ENCODE measurements around the gene RHBDF1. TPM values are rescaled to one million over a fixed set of nuclear protein-coding genes. Genes with fewer than 3 reads are reported as not detected.

Gene RHBDF1
- polyA plus RNA-seq, 3 donors, result 25.3 to 30.4 (median 29.9) TPM

DNA sequence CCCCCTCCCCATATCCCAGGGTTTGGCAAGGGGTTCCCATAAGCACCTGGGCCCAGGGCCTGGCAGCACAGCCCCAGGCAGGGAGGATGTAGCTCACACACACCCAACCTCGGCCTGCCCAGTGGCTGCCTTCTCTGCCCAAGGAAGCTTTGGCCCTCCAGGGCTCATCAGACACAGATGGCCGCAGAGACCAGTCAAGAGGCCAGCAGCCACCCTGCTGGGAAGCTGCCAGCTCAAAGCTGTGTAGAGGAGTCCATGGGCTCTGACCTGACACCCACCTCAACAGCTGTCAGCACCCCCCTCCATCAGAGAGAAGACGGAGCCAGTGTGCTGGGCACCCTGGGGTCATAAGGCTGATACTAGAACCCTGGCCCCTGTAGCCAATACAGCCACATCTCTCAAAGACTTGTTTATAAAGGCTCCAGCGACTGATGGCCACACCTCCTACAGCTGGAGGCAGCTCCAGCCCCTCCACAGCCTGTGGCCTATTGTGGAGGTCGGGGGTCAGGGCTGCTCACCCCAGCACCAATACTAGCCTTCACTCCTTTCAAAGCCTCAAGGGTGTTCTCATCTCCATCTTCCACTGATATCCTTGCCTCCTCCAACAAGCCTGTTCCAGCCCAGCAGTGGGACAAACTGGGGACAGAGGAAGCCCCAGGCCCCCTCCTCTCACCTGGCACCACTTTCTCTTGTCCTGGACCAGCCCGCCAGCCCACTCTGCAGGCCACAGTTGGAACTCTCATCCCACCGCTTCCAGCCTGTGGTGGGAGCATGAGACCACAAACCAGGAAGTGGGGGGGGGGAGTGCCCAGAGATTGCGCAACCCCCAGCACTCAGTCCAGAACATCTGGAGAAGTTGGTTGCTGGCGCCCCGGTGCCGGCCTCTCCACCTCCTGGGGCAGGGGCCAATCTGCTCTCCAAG lies 3.4 kb upstream of the RHBDF1 start:
- peak; percentile 46 for DNase-seq

DNA sequence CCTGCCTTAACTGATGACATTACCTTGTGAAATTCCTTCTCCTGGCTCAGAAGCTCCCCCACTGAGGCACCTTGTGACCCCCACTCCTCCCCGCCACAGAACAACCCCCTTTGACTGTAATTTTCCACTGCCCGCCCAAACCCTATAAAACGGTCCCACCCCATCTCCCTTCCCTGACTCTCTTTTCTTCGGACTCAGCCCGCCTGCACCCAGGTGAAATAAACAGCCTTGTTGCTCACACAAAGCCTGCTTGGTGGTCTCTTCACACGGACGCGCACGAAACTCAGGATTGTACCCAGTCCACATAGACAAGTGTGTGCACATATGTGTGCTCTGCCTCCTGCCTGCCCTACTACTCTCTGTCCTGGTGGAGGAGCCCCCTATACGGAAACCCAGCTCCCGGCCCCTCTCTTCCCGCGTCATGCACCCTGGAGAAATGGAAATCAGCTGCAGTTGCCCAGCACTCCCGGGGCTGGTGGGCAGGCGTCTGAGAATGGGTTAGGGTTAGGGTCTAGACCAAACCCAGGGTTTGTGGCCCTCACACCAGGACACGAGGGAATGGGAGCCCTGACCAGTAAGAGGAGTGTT lies 2.4 kb upstream of the RHBDF1 start:
- no peak for DNase-seq

DNA sequence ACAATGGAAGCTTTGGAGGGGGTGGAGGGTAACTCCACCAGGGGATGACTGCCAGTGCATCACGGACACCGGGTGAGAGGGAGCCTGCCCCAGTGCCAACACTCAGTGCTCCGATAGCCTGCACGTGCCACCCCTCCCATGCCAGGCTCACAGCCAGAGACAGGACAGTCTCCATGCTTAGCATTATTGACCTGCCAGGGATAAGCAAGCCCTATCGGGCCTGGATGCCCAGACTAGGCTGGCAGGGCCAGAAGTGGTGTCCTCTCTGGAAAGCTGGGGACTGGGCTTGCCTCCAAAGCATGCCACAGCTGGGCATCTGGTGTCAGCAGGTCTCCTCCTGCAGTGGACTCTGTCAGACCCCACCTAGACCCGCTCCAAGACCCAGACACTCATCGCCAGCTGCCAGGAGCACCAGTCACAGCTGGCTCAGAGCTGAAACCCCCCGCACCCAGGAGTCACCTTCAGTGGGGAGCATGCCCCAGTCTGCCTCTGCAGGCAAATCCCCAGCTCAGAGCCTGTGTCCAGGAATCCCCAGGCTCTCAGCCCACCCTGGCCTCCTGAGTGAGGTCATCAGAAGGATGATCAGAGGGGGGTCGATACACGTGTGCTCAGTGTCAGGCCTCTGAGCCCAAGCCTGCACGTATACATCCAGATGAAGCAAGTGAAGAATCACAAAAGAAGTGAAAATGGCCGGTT lies 1.8 kb upstream of the RHBDF1 start:
- no peak for DNase-seq

DNA sequence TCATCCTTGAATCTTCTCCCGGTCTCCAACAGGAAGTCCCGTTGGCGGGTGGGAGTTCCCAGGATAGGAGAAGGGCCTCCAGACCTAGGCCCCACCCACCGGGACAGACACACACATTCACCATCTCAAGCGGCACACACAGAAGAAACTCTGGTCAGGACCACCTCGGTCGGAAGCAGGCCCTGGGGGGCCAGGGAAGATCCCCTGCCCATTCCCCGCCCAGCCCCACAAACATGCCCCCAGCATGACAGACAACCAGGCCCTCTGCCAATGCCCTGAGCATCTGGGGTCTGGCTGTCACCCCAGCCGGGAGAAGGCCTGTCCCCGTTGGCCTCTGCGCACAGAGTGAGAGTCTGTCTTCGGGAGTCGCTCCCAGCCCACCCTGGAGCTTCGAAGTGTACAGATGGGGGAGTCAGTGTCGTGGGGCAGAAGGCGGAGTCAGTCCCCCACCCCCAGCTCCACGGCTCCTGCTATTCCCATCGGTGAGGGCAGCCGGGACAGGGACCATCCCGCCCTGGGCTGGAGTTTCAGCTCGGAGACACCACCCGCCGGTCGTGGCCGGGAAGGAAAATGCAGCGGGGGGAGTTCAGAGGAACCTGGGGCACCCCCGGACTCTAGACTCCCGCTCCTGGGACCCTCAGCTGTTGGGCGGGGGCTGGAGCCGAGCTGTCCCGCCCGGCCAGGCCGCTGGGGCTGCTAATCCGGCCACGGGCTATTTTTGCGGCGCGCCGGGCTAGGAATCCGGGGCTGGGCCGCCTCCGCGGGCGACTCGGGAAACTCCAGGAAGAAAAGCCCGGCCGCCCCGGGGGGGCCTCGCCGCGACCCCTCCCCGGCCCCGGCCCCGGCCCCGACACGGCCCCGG lies 660 bp downstream of the RHBDF1 start:
- peak; percentile 72 for DNase-seq

DNA sequence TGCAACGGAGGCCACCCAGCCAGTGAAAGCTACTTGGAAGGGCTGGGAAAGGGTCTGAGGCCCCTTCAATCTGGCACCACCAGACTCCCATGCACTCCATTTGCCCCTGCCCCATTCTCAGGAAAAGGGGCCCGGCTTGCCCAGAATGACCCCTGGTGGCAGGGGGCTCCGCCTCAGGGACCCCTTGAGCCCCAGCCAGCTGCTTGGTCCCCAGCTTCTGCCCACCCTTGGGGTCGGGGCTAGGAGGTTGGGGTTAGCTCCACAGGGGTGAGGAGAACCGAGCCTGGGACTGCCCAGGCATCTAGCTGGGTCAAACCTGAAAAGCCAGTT lies 1.3 kb downstream of the RHBDF1 start:
- no peak for DNase-seq

DNA sequence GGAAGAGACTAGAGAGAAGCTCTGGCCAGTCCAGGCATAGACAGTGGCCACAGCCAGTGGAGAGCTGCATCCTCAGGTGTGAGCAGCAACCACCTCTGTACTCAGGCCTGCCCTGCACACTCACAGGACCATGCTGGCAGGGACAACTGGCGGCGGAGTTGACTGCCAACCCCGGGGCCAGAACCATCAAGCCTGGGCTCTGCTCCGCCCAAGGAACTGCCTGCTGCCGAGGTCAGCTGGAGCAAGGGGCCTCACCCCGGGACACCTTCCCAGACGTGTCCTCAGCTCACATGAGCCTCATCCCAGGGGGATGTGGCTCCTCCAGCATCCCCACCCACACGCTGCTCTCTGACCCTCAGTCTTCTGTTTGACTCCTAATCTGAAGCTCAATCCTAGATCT lies 3.2 kb downstream of the RHBDF1 start:
- DNase-seq, result no peak

DNA sequence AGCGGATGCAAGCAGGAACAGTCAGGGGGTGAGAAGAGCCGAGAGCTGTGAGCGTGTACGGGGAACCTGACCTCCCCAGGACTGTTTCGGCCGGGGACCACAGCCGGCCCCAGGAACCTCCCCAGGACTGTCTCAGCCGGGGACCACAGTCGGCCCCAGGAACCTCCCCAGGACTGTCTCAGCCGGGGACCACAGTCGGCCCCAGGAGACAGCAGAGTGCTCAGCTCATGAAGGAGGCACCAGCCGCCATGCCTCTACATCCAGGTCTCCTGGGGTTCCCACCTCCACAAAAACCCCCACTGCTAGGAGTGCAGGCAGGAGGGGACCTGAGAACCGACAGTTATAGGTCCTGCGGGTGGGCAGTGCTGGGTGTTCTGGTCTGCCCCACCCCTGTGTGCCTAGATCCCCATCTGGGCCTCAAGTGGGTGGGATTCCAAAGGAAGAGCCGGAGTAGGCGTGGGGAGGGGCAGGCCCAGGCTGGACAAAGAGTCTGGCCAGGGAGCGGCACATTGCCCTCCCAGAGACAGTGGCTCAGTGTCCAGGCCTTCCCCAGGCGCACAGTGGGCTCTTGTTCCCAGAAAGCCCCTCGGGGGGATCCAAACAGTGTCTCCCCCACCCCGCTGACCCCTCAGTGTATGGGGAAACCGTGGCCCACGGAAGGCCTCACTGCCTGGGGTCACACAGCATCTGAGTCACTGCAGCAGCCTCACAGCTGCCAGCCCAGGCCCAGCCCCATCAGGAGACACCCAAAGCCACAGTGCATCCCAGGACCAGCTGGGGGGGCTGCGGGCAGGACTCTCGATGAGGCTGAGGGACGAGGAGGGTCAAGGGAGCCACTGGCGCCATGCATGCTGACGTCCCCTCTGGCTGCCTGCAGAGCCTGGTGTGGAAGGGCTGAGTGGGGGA lies 4.3 kb downstream of the RHBDF1 start:
- no peak for DNase-seq

DNA sequence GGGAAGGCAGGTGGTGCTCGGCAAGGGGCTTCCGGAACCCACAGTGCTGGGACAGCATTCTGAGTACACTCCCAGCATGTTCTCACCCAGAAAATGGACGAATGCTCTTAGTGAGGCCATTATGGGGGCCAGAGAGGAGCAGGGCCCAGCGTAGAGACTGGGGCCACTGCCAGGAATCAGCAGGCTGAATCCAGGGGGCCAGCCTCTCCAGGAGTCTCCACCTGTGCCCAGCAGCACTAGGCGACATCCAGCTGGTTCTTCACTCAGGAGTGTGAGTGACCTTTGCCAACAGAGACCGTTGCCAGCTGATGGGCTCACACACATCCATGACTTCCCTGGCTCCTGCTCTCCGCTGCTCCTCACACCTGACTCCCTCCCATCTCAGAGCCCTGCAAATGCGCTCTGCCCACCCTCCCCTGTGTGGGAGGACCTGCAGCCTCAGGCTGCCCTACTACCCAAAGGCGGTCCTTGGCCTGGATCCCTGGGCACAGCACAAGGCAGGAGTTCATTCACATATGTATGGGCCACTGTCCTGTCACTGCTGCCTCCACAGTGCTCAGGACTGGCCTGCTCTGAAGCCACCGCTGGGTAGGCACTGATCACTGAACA lies 5.1 kb downstream of the RHBDF1 start:
- DNase-seq, result no peak

DNA sequence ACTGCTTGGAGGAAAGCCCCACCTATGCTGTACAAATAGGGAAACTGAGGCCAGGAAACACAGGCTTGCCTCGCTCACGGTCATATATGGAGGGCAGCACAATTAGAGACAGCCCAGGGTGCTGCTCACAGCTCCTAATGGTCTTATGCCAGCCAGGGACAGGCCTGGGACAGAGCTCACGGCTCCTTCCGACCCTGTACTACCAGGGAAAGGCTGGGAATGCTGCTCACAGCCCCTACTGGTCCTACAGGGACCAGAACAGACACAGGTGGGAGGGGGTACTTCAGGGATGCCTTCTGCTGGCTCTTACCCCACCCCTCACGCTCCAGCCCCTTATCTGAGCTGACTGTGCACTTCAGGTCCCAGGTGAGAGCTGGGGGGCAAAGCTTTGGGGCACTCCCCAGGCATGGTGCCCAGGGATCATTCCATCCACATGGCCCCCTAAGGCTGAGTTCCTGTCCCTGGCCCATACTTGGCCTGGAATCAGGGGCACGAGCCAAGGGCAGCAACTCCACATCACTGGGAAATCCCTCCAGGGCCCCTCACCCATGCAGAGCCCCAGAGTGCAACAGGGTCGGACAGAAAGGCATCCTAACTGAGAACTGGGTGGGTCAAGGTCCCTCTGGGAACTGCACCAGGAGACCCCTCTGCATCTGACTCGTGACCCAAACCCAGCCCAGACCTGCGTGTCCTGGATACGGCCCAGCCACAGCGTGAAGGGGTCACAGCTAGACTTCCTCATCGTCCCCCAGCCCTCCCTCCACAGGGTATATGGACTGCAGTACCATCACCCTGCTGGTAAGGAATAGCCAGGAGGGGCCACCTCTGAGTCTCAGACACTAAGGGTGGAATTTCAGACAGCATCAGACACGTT lies 5.9 kb downstream of the RHBDF1 start:
- DNase-seq, result no peak

DNA sequence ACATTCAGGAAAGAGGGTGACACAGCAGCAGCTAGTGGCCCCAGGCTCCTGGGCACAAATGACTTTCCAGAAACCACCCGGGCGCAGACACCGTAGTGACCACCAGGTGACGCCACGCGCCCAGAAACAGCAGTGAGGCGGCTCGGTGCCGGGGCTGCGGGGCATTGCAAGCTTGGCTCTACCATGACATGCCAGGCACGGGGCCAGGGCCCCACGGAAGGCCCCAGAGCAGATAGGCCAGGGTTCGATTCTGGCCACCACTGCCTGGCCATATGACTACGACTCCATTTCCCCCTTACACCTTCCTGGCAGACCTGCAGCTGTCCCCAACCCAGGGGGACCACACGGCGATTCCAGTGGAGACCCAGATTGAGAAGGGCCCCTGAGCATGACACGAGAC lies 6.7 kb downstream of the RHBDF1 start:
- DNase-seq, result peak; percentile 58

DNA sequence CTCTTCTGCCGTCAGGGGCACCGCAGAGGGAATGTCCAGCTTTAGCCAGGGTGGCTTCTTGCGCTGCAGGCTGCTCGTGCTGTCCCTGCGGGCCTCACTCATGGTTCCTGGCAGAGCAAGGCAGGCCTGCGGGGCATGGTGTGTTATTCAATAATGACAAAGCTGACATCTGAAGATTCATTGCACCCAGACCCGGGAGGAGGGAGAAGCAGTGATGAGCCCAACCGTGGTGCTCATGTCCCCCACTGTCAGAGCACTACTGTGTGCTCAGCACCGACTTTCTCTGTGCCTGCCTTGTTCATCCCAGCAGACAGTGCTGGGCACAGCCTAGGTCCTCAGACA lies 7.5 kb downstream of the RHBDF1 start:
- DNase-seq, result no peak

DNA sequence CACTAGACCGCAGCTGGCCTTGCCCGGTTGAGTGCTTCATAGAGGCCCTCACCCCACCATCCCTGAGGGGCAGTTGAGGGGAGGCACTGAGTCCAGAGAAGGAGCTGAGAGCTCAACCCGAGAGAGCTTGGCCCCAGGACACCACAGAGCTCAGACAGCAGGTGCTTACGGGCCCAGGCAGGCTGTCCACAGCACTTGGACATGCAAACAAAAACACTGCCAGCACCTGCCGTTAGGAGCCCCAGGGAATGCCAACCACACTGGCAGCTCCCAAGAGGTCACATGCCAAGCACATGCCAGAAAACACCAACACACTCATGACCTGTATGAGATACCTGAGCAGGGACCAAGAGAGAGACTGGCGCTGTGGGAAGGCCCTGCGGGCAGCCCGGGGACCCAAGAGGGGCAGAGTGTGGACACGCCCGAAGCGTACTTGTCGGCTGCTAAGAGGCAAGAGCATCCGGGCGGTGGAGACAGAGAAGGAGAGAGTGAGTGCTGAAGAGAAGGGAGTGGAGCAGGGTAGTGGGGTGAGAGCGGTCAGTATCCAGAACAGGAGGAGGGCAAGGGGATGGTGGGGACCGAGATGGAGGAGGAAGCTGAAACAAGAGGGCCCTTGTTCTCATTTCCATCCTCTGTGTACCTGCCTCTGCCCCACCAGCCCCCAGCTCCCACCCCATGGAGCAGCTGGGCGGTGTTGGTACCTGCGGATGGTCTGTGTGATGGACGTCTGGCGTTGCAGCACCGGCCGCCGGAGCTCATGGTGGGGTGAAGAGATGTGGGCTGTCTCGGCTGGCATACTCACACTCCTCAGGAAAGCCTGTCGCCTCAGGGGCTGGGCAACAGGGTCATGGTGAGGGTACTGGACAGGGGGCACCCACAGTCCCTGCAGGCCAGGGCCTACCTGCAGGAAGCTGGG lies 8.2 kb downstream of the RHBDF1 start:
- DNase-seq, result no peak

DNA sequence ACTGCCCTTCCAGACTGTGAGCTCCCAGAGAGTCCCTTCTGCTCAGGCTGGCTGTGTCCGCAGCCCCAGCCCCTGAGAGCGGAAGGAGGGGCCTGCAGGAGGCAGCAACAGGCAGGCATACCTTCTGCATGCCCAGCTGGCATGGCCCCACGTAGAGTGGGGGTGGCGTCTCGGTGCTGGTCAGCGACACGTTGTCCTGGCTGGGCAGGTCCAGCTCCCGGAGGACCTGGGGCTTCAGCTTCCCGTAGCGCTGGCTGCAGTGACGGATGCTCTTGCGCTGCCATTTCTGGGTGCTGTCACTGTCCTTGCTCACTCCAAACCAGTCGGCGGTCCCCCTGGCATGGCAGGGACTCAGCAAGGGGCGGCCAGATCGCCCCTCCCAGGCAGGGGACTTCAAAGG lies 9.0 kb downstream of the RHBDF1 start:
- DNase-seq, result no peak

DNA sequence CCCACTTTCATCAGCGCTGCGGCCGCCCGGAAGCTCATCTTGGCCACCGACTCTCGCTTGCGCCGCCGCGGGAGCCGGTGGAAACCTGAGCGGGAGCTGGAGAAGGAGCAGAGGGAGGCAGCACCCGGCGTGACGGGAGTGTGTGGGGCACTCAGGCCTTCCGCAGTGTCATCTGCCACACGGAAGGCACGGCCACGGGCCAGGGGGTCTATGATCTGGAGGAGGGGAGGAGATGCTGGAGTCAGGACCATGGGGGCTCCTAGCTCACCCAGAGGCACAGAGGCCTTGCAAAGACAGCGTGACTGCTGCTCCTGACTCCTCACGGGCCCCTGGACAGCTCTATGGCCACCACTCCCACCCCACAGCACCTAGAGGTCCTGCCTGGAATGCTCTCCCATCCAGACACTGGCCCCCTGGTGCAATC lies 9.5 kb downstream of the RHBDF1 start:
- DNase-seq, result no peak

DNA sequence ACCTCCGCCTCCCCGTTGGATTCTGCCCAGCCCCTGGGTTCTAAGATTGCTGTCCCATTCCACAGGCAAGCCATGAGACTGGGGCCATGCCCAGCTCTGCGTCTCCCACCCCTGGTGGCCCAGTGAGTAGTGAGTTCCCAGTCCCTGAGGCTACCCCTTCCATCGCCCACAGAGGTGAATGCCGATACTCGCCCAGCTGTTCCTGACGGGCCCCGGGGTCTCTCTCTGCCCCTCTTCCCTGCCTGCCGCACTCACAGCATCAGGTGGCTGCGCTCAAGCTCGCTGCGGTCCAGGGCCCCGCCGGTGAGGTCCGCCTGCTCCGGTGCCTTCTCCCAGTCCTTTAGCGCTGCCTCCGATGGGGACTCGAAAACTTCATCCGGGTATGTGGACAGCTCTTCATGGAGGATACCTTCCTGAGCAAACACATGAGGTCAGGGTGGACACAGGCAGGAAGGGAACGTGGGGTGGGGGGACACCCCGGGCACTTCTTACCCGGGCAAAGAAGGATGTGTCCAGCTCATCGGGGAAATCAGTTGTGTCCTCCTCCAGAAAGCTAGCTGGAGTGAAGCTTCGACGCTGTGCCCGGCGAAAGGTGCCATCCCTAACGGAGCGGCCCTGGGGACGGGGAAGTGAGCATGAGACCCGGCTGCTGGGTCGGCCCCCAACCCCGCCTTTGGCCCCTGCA lies 10.0 kb downstream of the RHBDF1 start:
- DNase-seq, result no peak

DNA sequence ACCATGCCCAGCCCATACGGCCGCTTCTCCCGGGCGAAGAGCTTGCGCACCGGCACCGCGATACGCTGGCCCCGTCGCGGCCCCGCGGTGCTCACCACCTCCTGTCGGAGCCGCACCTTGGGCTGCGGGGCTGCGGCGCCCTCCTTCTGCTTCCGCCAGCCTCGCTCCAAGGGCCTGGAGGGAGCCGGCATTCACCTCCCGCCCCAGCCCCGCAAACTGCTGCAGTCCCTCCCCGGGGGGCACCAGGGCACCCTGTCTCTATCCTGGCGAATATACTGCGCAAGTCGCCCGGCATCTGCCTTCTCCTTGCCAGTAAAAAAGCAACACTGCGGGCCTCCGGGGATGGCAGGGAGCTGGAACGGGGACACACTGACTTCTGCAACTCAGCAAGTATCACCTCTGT lies 10.6 kb downstream of the RHBDF1 start:
- DNase-seq, result no peak

DNA sequence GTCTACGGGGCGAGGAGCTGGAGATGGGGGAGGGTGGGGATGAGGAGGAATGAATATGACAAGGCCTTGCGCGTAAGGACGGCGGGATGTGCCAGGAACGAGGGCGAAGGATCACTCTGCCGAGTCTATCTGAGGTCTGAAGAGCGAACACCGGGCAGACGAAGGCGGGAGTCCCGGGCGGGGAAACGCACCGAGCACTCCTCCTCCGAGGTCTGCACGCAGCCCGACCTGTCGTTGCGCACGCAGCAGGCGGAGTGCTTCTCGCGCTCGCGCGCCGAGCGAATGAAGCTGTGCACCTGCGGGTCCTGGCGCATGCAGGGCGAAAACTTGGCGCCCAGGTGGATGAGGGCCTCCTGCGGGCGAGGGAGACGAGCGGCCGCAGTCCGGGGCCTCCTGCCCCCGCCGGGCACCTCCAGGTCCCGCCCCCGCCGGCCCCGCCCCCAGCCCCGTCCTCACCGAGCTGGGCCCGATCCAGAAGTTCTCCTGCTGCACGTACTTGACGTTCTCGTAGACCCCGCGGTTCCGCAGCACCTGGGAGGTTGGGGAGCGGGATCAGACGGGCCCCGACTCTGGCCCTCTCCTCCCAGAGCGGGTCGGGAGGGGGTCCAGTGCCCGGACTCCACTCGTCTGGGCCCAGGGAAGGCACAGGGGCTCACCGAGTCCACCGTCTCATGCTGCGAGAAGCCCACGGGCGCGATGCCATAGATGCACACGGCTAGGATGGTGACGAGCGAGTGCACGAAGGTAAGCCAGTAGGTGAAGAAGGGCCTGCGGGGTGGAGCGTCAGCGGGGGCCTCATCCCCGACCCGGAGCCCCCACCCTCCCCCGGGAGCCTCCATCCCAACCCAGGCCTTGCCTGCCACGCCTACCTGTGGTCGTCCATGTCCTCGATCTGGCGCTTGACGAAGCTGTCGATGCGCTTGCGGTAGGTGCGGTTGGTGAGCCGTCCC lies 11.2 kb downstream of the RHBDF1 start:
- no peak for DNase-seq

Measured in renal pelvis (tissue), 4 donors.